T-helper 1 cell treated with Interleukin-12 subunit alpha and Interleukin-12 subunit beta and Interleukin-4 antibody, amounts not matched to agents 30 μg/mL and 1 μg/mL, for 36 hours (primary cell): ENCODE results near the gene TNNI2.
"Not testable (repeated sequence)": the region's sequence is repeated elsewhere in the genome, so short reads cannot be mapped to it uniquely, and the experiment has no call there.

Experiments used
- H3K27ac Mint-ChIP-seq: one replicate; pipeline ENCODE4 v1.8.0; 2021; ENCODE audit warnings: mild to moderate bottlenecking, mixed read lengths
- H3K27me3 Mint-ChIP-seq: one replicate; pipeline ENCODE4 v1.8.0; 2021; ENCODE audit warnings: low read depth, mixed read lengths
- H3K36me3 Mint-ChIP-seq: one replicate; pipeline ENCODE4 v1.8.0; 2021; ENCODE audit warnings: low read depth, mixed read lengths
- H3K4me1 Mint-ChIP-seq: one replicate; pipeline ENCODE4 v1.8.0; 2021; ENCODE audit warnings: low read depth, mixed read lengths
- H3K4me3 Mint-ChIP-seq: one replicate; pipeline ENCODE4 v1.8.0; 2021; ENCODE audit warnings: mild to moderate bottlenecking, moderate library complexity, mixed read lengths
- H3K9me3 Mint-ChIP-seq: one replicate; pipeline ENCODE4 v1.8.0; 2021; ENCODE audit warnings: mixed read lengths

Gene TNNI2

DNA sequence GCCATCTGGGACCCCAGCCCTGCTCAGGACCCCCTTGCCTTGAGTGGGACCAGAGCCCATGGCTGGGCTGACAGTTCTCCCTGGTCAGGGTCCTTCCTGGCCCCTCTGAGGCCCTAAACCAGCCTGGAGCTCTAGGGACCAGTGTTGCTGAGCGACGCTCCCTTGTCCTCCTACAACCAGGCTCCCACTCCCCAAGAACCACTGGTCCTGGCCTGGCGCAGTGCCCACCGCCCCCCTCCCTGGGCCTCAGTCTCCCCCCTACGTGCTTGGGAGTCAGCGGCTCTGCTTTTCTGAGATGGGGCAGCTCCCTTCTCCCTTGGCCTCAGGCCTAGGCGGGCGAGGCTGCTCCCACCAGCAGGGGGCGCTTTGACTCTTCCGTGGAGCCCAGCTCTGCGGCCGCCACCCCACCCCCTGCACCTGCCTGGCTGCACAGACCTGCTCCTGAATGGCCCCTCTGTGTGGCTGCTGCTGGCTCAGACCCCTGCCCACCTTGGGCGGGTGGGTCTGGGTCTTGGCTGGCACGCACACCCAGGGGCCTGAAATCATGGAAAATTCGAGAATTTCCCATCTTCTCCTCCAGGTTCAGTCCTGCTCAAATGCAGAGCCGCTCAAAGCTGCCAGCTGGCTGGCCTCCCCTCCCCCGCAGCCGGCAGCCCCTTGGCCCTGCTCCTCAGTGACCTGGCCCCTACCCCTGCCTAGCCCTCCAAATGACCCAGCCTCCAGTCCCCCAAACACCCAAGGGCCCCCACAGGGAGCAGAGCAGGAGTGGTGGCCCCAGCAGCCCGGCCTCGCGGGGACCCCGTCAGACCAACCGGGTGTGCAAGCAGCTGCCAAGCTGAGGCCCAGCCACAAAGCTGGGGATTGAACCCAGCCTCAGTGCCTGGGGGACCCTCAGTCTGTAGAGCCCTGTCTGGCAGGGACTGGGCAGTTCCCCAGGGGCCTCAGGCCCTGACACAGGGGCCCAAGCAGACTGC lies 43.8 kb downstream of the TNNI2 start:
- no peaks in the 10 kb centered on the region for H3K4me1 Mint-ChIP-seq
- H3K4me3 Mint-ChIP-seq: no peak overlapping the region
- no peak overlapping the region for H3K27ac Mint-ChIP-seq
- peaks cover 4% of the 10 kb centered on the region for H3K36me3 Mint-ChIP-seq
- H3K9me3 Mint-ChIP-seq: no peaks in the 10 kb centered on the region
- no peaks in the 10 kb centered on the region for H3K27me3 Mint-ChIP-seq

DNA sequence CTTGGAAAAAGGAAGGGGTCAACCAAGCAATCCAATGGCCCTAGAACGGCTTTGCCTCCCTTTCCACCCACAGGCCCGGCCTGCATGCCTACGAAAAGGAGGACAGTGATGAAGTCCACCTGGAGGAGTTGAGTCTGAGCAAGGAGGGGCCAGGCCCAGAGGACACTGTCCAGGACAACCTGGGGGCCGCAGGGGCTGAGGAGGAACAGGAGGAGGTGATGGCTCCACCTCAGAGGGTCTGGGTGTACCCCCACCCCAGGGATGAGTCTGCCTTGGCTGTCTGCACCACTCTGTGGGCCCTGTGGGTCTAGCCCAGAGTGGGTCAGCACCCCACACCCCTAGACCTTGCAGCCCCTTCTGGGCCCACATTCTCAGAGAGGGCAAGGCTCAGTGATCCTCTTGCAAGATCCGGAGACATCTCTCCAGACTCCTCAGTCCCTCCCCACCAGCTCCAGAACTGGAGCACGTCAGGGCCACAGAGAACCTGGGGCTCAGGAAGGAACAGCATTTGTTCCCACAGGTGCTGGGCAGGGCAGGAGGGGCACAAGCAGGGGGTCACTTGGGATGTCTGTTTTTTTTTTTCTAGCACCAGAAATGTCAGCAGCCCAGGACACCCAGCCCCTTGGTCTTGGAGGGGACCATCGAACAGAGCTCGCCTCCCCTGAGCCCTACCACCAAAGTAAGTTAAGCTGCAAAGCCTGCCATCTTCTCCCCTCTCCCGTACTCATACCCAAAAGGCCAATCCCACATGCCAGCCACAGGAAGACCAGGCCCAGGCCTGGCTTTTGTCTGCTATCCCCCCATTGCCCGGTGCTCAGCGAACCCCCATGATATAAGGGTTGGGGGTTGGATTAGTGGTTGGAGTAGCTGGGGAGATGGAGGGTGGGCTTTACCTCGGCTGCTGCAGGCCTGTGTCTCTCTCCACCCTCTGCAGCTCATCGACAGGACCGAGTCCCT lies 44.8 kb downstream of the TNNI2 start:
- Mint-ChIP-seq H3K9me3 (no peaks in the 10 kb centered on the region), H3K27me3 (no peaks in the 10 kb centered on the region), H3K27ac (no peak overlapping the region), H3K36me3 (peaks cover 10% of the 10 kb centered on the region), H3K4me3 (no peak overlapping the region), H3K4me1 (peaks cover 7% of the 10 kb centered on the region)

DNA sequence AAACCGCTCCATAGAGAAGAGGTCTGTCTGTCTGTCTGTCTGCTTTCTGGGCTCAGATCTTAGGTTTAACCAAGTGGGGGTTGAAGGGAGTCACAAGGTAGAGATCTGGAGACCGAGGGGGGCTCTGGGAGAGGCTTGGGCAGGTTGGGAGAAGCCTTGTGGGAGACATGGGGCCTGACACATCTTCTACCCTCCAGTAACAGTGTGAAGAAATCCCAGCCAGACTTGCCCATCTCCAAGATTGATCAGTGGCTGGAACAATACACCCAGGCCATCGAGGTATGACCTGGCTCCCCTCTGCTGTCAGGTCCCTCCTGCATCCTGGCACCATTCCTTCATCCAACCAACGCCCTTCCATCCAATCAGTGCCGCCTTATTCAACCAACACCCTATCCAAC lies 45.5 kb downstream of the TNNI2 start:
- Mint-ChIP-seq H3K4me3 (no peak overlapping the region), H3K4me1 (peaks cover 12% of the 10 kb centered on the region), H3K36me3 (peaks cover 14% of the 10 kb centered on the region), H3K27me3 (no peaks in the 10 kb centered on the region), H3K9me3 (no peaks in the 10 kb centered on the region), H3K27ac (no peak overlapping the region)

- H3K27ac Mint-ChIP-seq: not testable (repeated sequence)
Observed at GRCh38 chr11:1886551-1886950, 47.8 kb downstream of the TNNI2 start.

GRCh38 chr11:1887451-1888346 lies 48.9 kb downstream of the TNNI2 start:
- H3K9me3 Mint-ChIP-seq: no peaks in the 10 kb centered on the region
- peaks cover 14% of the 10 kb centered on the region for H3K36me3 Mint-ChIP-seq
- H3K27me3 Mint-ChIP-seq: no peaks in the 10 kb centered on the region
- H3K4me1 Mint-ChIP-seq: peaks cover 12% of the 10 kb centered on the region
- peak overlapping the region; percentile 58 for H3K27ac Mint-ChIP-seq
- no peak overlapping the region for H3K4me3 Mint-ChIP-seq

More at GRCh38 chr11:1886551-1886950, 47.8 kb downstream of the TNNI2 start:
- Mint-ChIP-seq H3K4me1 (peaks cover 12% of the 10 kb centered on the region), H3K36me3 (peaks cover 14% of the 10 kb centered on the region)
- H3K9me3 Mint-ChIP-seq, H3K27me3 Mint-ChIP-seq, H3K4me3 Mint-ChIP-seq: not testable (repeated sequence)

DNA sequence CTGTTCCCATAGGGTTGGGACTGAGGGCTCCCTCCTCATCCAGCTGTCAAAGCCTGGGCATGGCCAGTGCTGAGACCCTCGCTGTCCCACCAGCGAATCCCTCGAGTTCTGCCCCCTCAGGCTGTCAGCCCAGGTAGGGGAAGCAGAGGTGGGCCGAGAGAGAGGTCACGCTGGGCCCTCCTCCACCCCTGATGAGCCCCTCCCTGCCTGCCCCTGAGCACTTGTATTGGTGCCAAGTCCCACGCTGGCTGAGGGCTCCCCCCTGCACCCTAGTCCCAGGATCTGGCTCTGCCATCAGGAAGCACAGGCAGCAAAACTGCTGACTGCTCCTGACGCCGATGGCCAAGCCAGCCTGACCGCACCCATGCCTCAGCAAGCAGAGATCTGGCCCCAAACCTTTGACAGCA lies 49.6 kb downstream of the TNNI2 start:
- Mint-ChIP-seq H3K27me3 (no peaks in the 10 kb centered on the region), H3K9me3 (no peaks in the 10 kb centered on the region), H3K27ac (peak overlapping the region; percentile 58), H3K4me1 (peaks cover 12% of the 10 kb centered on the region), H3K4me3 (peak overlapping the region; percentile 35), H3K36me3 (peaks cover 17% of the 10 kb centered on the region)

- Mint-ChIP-seq H3K36me3 (peaks cover 20% of the 10 kb centered on the region), H3K4me1 (peaks cover 12% of the 10 kb centered on the region), H3K27me3 (no peaks in the 10 kb centered on the region), H3K4me3 (peak overlapping the region; percentile 35), H3K9me3 (no peaks in the 10 kb centered on the region), H3K27ac (peak overlapping the region; percentile 58)
Observed at GRCh38 chr11:1888811-1889210, 50.0 kb downstream of the TNNI2 start.

- Mint-ChIP-seq H3K4me1 (peaks cover 12% of the 10 kb centered on the region), H3K27ac (peak overlapping the region; percentile 58), H3K4me3 (peak overlapping the region; percentile 35), H3K36me3 (peaks cover 20% of the 10 kb centered on the region), H3K27me3 (no peaks in the 10 kb centered on the region), H3K9me3 (no peaks in the 10 kb centered on the region)
Observed at GRCh38 chr11:1889224-1889930, 50.6 kb downstream of the TNNI2 start.

DNA sequence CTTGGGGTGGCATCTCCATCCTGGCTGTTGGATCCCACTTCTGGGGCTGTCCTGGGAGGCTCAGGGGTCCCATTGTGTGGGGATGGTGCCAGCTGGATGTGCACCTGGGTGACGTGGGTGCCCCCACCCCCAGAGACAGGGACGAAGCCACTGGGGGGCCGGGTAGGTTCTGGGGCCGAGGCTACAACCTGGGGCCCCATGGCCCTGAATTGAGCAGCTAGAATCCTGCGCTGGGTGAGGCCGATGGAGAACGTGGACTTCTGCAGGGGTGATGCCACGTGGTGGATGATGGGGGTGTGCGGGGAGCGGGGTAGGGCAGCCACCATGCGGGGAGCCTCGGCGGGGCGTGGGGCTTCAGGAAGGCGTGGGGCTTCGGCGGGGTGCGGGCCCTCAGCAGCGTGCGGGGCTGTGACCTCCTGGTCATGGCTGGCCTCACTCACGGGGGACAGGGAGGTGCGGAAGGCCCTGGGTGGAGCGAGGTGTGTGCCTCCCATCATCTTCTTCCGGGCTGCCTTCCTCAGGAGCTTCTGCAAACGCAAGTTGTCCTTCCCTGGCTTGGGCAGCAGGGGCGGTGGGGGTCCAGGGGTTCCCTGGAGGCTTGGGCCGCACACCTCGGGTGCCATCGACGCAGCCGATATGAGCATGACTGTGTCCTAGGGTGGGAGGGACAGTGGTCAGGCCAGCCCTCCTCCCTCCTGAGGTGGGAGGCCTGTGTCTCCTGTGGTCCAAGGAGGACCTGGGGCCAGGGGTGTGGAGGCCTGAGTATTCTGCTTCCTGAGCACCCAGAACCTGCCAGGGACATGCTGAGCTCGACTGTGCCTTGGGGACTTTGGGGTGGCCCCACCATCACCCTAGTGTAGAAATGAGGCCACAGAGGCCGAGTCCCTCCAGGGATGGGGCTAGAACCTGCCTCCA lies 51.4 kb downstream of the TNNI2 start:
- H3K4me1 Mint-ChIP-seq: peaks cover 12% of the 10 kb centered on the region
- H3K27ac Mint-ChIP-seq: peak overlapping the region; percentile 6
- H3K9me3 Mint-ChIP-seq: no peaks in the 10 kb centered on the region
- H3K4me3 Mint-ChIP-seq: peak overlapping the region; percentile 27
- H3K27me3 Mint-ChIP-seq: no peaks in the 10 kb centered on the region
- H3K36me3 Mint-ChIP-seq: peaks cover 20% of the 10 kb centered on the region
